AG08395 (cell line): Measurements from ENCODE around the gene G0S2.

Experiments used
- DNase-seq: peaks from one replicate; pipeline ENCODE4 v3.0.0; 2012; ENCODE audit warnings: mixed read lengths, low spot score

The G0S2 gene

DNA sequence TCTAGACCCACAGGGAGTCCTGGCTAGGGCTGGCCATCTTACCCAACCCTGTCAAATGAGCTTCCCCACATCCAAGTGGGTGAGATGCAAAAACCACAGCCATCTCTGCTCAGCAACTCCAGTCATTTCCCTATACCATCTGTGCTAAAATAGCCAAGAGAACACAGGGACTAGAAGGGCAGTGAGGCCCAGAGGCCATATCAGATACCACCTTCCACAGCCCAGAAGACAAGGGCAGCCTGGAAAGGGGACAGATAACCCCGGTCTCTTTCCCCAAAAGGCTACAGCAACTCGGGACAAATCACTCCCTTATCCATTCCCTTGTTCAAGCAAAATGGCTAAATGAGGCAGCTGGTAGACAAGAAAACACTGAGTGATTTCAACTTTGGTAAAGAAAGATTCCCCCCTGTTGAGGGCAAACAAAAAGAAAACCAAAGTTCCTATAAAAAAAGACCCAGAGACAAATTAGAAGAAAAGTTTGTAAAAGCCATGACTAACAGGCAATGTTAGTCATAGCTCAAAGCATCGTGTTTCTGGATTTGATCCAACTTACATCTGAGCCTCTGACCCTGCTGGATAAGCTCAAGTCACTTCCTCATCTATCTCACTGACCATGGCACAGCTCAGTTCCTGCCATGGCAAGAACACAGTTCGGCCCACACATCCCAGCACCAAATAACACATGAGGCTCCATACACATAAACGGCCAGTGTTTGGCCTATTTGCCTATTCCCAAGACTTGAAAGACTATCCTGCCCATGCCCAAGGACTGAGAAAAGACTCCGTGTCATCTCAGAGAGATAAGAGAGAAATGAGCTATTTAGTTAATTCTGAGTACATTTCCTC is 26.1 kb upstream of the G0S2 start:
- DNase-seq = peak; percentile 75

DNA sequence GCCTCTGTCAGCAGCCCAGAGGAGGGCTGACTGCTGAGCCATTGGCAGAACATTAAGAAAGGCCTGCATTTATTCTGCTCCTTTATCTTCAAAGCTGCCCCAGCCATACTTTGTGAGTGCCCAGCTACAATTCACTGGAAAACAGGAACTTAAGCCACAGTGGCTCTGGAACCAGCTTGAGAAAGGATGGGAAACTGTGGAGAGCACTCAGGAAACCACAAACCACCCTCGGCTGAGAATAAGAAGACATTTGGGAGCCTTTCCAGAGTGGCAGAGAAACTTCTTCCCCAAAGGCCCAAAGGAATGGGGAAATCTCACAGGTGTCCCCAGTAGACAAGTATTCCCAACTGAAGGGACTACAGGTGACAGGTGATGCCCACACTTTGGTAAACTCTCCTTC is 24.8 kb upstream of the G0S2 start:
- peak; percentile 35 for DNase-seq

- DNase-seq = peak; percentile 91
These were observed 24.0 kb upstream of the G0S2 start for GRCh38 chr1:209651138-209651587.

DNA sequence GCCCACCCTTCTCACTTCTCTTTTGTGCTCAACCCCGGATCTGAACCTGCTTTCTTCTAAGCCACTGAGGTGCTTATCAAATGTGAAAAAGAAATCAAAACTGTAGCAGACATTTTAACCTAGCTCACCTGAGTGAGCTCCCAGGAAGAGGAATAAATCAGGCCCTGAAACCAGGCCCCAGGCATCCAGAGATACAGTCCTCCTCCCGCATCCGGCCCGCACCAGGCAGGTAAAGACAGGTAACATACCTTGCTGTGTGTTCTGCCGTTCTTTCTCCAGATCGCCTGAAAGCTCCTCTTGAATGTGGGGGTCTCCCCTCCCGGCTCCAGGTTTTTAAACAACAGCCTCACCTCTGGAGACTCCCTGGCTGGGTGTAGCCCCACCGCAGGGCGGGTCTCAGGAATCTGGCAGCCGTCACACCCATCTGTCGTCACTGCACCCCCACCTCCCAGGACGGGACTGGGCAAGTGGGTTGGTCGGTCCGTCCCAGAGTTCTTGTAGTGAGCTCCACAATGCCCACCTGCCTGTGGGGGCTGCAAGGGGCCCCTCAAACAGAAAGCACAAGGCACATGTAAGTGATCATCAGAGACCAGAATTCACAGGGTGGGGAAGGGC is 23.0 kb upstream of the G0S2 start, which contains the start of gene LAMB3:
Gene LAMB3, minus strand, starts transcription at position 305 of the 615 bp plus-strand sequence. CDS start 1,481 bp downstream, outside the sequence.
- no peak for DNase-seq

DNA sequence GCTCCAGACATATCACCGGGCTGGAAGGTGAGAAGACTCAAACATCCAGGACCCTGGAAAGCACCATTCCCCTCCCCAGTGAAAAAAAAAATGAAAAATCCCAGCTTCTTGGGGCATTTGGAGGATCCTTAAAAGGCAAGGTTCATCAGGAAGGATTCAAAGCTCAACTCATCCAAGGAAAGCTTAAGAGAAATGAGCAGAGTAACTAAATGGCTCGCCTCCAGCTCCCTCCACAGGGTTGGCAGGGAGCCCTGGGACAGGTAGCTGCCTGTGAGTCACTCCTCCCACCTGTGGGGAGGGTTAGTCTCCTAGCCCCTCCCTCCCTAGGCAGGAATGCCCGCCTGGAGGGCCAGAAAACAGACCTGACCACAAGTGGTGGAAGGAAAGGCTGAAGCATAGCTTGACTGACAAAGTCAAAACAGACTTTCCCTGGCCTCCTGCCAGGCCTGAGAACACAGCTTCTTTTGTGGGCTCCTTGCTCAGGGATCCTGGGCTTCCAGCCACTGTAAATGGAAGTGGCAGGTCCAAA is 22.3 kb upstream of the G0S2 start:
- DNase-seq = no peak

DNA sequence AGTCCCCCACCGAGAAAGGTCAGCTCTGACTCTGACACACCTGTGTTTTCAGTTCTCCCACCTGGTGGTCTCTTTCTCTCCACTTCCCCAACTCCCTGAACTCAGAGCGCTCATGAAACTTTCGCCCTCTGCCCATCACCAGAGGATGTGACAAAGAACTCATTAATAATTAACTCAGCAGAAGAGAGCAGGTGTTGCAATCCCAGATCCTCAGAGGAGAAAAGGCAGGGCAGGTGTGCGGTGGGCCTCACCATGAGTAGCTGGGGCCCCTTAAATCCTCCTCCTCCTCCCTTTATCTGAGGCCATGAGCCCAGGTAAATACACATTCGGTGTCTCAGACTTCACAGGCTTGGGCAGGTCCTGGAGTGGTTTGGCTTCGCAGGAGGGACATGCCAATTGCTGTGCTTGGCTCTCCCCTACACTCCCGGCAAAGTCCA is 21.3 kb upstream of the G0S2 start:
- no peak for DNase-seq

- no peak for DNase-seq
These were observed 19.6 kb upstream of the G0S2 start for GRCh38 chr1:209655411-209656231.

DNA sequence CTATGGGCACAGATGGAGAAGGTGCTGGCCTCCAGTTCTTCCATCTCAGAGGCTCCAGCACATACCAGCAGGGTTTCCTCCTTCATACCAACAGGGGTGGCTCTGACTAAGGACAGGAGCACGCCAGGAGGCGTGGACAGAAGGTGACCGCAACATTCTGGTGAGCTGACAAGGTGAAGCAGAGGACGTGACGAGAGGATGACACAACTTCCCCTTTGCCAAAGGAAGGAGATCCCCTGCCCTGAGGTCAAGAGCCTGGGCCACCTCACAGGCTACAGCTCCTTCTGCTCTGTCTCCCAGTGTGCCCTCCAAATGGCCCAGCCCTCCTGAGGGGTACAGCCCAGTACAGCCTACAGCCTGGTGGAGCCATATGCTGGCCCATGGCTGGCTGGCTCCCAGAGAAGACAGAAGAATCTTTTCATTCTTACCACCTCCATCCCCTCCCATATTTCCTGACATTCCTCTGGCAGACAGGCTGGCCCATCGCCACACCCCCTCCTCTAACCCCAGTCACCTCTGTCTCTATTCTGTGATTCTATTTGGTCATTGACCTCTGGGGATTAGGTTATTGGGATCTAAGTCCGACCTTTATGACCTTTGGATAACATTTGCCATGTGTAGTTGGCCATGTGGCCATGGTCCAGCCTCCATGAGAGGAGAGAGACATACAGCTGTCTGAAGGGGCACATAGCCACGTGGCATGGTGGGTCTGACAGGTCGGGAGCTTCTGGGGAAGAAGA is 17.9 kb upstream of the G0S2 start:
- DNase-seq = peak; percentile 38

GRCh38 chr1:209657918-209658317 is 17.3 kb upstream of the G0S2 start:
- DNase-seq = no peak

- DNase-seq = no peak
These were observed 15.3 kb upstream of the G0S2 start for GRCh38 chr1:209659909-209660308.

DNA sequence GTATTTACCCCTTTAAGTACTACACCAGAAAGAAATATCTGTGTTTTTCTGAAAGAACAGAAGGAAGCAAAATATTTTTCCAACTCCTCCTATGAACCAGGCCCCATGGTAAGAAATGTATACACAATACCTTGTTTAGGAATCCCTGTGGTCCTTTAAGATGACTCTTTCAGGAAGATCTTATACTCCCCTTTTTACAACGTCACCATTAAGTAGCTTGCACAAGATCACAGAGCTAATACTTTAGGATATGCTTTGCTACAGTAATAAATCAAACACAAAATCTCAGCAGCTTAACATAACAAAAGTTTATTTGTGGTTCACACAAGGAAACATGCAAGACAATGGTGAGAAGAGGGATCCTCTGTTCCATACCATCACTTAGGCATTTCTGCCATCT is 14.1 kb upstream of the G0S2 start:
- DNase-seq = no peak

GRCh38 chr1:209662879-209663327 is 12.3 kb upstream of the G0S2 start:
- no peak for DNase-seq

DNA sequence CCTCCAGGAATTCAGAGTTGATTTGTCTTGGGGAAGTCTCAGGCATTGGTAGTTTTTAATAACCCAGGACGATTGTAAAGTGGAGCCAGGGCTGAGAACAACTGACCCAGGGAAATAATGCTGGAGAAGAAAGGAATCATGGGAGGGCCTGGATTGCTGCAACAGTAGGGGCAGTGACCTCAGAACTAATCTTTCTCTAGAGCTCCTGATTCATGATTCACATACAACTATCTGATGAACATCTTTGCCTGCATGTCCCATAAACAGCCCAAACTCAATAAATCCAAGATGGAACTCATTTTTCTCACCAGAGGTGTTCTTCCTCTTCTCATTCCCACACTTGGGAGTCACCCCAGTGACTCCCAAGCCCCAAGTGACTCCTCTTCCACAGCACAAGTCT is 8.1 kb upstream of the G0S2 start:
- DNase-seq = no peak

DNA sequence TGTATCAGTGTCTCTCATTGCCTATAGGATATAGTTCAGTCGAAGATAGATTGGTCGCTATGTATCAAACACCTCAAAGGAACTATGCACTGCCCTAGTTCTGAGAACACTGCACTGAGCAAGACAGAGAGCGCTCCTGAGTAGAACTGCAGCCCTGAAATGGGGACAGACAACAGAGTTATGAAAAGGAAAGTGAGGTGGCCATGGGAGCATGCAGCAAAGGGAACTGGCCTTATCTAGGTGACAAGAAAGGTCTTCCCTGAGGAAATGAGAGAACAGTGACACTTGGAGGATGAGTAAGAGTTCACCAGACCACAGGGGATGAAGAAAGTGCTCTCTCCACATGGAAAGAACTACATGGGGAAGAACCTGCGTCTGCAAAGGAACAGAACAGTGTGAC is 7.5 kb upstream of the G0S2 start:
- DNase-seq = no peak

DNA sequence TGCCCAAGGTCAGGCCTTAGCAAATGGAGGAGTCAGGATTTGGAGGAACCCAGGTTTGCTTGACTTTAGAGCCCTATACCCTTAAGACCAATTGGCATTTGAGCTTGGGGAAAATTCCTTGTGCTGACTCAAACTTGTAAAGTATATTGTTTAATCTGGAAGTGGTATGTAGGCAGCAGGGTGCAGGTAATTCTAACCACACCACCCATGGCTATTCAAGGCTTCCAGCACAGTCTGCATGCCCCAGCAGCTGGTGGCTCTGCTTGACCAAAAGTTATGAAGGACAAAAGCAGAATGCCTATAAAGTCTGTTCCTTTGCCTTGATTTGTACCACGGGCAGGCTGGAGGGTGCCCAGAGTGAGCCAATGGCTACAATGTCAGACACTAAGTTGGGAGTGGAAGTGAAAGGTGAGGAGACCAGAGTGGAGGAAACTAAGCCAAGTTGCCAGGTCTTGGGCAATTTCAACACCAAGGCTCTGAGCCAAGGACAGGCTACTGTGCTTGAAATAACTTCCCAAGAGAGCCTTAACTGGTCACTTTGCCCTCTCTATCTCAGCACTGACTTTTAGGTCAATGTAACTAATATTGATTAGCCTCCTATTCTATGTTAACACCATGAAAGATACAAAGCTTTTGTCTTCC is 4.7 kb upstream of the G0S2 start:
- DNase-seq = no peak

DNA sequence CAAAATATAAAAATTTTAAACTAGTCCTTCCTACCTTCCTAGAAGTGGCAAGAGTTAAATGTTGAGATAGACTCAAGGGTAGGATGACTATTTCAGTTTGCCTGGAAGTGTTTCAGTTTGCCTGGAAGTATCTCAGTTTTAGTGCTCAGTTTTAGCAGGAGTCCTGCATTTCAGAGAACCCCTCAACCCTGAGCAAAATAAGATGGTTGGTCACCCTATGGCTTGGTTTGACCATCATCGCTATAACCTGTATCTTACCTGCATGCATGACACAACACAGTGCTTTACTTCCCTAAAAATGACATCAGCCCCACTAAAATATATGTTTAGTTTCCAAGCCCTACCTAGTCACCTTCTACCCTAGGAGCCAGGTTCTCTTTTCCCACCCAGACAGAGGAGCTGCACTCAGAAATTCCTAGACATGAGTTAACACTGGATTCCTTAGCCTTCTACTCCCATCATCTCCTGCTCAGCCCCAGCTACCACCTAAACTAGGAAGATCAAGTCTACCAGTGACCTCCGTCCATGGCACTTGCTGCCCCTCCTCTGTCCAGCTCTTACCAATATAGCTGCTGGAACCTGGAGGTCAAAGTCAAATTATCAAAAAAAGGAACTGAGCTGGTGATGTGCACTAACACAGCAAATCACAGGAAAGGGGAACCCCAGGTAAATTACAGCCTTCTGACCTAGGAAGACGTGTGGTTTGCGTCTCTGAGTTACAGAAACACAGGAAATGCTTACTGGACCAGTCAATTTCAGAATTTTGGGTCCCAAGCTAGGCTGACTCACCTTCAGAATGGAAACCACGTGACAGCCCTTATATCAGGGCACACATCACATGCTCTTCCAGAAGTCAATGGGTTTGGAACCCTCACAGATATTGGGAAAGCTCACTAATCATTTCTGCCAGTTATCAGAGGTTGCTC is 2.2 kb upstream of the G0S2 start:
- DNase-seq = no peak

DNA sequence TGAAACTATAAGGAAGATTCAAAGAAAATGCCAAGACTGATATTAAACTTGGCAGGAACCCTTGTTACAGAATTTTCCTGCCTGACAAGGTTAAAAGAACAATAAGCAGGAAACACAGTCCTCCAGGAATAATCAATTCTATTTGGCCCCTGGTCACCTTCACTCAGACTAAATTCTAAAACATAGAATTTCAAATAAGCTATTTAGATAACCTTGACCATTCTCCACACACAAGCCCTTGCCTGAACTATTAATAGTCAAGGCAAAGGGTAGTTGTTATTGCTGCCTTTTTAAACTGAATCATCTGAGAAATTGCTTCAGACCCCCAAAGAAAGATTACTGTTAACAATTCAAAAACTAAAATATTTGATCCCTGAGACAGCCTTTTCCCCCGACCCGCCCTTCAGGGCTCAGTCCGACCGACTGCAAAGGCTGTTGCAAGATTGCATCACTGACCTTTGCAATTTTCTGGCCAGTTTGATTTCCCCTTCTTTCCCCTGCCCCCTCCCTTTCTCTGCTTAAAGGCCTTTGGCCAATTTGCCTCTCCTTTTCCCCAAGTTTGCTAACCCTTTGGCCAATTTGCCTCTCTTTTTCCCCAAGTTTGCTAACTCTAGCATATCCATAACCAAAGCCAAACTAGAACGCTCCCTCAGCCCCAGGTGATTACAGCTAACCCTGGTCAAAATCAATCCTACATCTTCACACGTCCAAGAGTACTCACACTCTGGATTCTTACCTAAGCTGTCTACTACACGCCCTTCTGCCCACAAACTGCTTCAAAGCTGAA is 1.4 kb upstream of the G0S2 start:
- no peak for DNase-seq

- peak; percentile 39 for DNase-seq
These were observed 448 bp downstream of the G0S2 start for GRCh38 chr1:209675565-209676154.
